ENCODE measurements around the gene OGA. TPM values are rescaled to one million over a fixed set of nuclear protein-coding genes. Genes with fewer than 3 reads are reported as not detected.

The OGA gene
- total RNA-seq, 2 experiments from 2014 or later = 90.8 to 96.3 TPM

DNA sequence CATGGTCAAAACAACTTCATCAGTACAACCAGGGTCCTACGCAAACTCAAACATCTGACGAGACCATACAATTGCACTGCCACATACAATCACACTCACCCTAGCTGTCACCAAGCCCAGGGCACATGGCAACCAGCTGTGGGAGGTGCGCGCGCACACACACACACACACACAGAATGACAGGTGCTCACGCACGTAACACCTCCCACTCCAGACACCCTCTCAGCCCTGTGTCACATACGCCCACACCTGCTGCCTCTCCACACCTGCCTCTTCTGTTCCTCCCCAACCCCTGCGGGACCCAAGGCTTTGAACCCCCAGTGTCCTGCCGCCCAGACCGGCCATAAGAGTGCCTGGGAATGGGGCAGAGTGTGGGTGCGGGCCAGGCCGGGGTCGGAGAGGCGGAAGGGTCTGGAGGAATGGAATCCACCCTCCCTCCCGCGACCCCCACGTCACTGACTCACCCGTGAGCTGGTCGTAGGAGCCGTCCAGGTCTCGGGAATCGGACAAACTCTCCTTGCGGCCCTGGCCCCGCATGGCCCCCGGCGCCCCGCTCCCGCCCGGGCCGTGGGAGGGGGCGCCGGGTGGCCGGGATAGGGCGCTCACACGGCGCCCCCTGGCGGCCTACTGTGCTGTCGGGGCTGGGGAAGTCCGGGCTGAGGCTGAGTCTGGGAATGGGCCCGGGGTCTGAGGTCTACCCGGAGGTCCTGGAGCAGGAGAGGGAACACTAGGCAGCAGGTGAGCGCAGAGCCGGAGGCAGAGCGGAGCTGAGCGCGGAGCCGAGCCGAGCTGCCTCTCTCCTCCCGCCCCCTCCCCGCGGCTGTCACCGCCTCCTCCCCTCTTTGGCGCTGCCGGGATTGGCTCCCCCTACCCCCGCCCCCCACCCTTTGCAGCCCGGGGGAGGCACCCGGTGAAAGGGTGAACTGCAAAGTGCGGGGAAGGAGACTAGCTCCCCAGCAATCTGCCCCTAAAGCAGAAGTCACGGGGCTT is 25.1 kb upstream of the OGA start, which contains the start of gene KCNIP2:
KCNIP2 (minus strand) TSS at position 769 of the 990 bp plus-strand sequence; CDS start at position 537, 232 bp downstream.
- Mint-ChIP-seq H3K4me3 (peak within 1 kb of the TSS; percentile 72), H3K27ac (no peak within 1 kb of the TSS), H3K4me1 (ENCODE audit: low read depth) (peaks cover 39% of the 10 kb centered on the region), H3K36me3 (ENCODE audit: low read depth) (peaks cover 3% of the 10 kb centered on the region), H3K27me3 (ENCODE audit: low read depth) (peaks cover 14% of the 10 kb centered on the region), H3K9me3 (no peaks in the 10 kb centered on the region)
- peak; percentile 72 for DNase-seq
- intact Hi-C loops (cut with micrococcal nuclease) = loop anchor here (5.0 kb wide), 1 partner anchor 289 kb away; the partner anchor contains the start of gene PPRC1
- CTCF ChIA-PET = interaction anchor here (0.5 to 5.5 kb wide), 10 partner anchors 22 to 230 kb away, joined by 3 to 97 read pairs (median 3); no protein-coding TSS in a partner anchor

DNA sequence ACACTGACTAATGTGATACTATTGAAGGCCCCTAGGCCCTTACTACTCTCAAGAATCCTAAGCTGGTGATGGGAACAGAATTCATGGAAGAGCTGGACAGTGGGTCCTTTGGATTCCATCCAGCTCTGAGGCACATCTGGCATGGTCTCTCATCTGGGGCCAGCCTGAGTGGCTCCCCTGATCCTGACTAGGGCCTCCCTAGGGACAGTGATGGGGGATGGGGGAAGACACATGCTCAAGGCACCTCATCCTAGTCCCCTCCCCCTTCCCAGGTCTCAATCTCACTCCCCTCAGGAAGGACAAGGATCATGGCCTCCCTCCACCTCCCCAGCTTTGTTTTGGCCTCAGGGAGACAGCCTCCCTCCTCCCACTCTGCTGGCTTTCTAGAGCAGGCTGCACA is 23.6 kb upstream of the OGA start:
- CTCF ChIA-PET = interaction anchor here (0.5 to 5.5 kb wide), 35 partner anchors 9 to 801 kb away, joined by 3 to 97 read pairs (median 4); partner anchors contain the start of genes NPM3 and OGA
- Mint-ChIP-seq H3K27ac (no peak overlapping the region), H3K9me3 (no peaks in the 10 kb centered on the region), H3K36me3 (ENCODE audit: low read depth) (no peaks in the 10 kb centered on the region), H3K4me1 (ENCODE audit: low read depth) (peaks cover 39% of the 10 kb centered on the region), H3K27me3 (ENCODE audit: low read depth) (peaks cover 14% of the 10 kb centered on the region), H3K4me3 (no peak overlapping the region)
- no peak for DNase-seq
- intact Hi-C loops (cut with micrococcal nuclease) = loop anchor here (1.0 to 5.0 kb wide), 3 partner anchors 239 to 290 kb away; partner anchors contain the start of gene PPRC1

DNA sequence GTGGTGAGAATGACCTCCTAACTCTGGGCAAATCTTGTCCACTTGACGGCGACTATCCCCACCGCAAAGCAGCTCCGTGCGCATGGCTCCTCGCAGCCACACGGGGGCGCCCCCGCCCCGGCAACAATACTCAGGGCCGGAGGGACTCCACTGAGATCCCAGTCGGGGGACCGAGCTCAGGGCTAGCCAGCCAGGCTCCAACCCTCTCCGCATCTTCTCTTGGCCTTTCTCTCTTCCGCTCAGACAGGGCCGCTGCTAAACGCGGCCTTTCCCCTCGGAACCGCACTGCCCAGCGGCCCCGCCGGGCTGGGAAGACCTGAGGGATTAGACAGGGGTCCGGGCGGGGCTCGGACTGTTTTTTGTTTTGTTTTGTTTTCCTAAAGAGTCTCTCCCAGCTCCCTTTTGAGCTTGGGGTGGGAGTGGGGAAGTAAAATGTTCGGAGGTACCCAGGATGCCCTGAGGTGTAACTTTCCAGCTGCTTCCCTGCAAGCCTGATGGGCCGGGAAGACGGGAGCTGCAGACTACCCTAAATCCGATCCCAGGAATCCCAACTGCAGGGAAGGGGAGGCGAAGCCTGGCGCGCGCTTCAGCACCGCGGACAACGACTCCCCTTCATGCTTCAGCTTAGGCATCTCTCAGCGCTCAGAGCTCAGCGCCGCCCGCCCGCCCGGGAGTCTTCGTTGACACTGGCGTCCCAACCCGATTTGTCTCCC is 22.7 kb upstream of the OGA start:
- Mint-ChIP-seq H3K36me3 (ENCODE audit: low read depth) (no peaks in the 10 kb centered on the region), H3K27me3 (ENCODE audit: low read depth) (peaks cover 14% of the 10 kb centered on the region), H3K4me1 (ENCODE audit: low read depth) (peaks cover 41% of the 10 kb centered on the region), H3K27ac (no peak overlapping the region), H3K9me3 (no peaks in the 10 kb centered on the region), H3K4me3 (peak overlapping the region; percentile 76)
- DNase-seq = peak; percentile 84
- intact Hi-C loops (cut with micrococcal nuclease) = loop anchor here (1.0 to 5.0 kb wide), 7 partner anchors 23 to 291 kb away; partner anchors contain the start of genes OGA and PPRC1
- CTCF ChIA-PET = interaction anchor here (0.6 to 5.5 kb wide), 52 partner anchors 8 to 1349 kb away, joined by 3 to 97 read pairs (median 4); partner anchors contain the start of genes NPM3, OGA and POLL

DNA sequence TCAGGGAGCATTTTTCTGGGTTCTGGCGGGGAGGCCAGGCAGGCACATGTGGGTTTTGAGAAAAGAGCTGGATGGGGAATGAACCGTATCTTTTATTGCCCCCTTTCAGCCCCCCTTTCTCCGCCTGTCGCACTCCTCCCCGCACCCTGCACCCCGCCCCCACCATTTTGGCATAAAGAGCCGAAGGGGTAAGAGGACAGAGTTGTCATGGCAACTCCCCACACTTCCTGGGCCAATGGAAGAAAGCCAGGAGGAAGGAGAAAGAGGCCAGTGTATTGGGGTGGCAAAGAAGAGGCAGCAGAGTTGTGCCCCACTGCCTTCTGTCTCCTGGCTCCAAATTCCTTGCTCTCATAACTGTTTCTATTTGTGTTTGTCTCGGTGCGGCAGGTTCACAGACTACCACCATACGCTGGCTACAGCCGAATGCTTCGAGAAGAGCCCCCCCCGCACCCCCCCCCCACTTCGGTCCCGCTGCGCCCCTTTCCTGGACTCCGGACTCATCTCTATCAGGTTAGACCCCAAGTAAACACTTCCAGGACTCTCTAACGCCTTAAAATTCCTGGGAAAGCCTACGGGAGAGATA is 21.9 kb upstream of the OGA start:
- intact Hi-C loops (cut with micrococcal nuclease) = loop anchor here (1.0 to 5.0 kb wide), 6 partner anchors 22 to 292 kb away; partner anchors contain the start of genes OGA and PPRC1
- H3K36me3 Mint-ChIP-seq (ENCODE audit: low read depth) = no peaks in the 10 kb centered on the region
- H3K4me3 Mint-ChIP-seq = peak overlapping the region; percentile 76
- CTCF ChIA-PET = interaction anchor here (0.7 to 5.5 kb wide), 37 partner anchors 8 to 272 kb away, joined by 3 to 97 read pairs (median 5); partner anchors contain the start of genes NPM3 and OGA
- H3K4me1 Mint-ChIP-seq (ENCODE audit: low read depth) = peaks cover 46% of the 10 kb centered on the region
- H3K27ac Mint-ChIP-seq = no peak overlapping the region
- peaks cover 14% of the 10 kb centered on the region for H3K27me3 Mint-ChIP-seq (ENCODE audit: low read depth)
- H3K9me3 Mint-ChIP-seq = no peaks in the 10 kb centered on the region
- peak; percentile 39 for DNase-seq

DNA sequence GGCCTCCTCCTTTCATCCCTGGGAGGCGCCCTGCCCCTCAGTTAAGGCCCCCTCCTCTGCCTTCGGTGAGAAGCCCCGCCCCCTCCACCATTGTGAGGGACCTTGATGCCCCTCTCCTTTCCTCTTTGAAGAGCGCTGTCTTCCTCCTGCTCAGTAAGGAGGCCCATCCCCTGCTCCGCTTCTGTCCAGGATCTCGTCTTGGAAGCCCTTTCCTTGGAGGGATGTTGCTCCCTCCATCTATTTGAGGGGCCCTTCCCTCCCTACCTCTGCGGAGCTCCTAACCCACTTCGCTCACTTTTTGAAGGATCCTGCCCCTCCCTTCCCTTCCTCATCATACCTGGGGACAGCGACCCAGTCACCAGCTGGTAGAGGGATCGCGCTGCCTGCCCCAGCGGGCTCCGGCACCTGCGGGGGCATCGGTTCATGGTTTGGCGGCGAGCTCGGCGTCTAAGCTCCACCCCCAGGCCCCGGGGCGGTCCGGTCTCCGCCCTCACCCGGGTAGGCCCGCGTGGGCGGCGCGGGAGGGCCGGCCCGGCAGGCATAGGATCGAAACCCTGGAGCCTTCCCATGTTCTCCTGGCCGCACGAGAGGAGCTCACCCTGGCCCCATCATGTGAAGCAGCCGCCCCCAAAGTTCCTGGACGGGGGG is 21.3 kb upstream of the OGA start:
- intact Hi-C loops (cut with micrococcal nuclease) = loop anchor here (1.0 to 5.0 kb wide), 6 partner anchors 21 to 293 kb away; partner anchors contain the start of genes OGA and PPRC1
- no peaks in the 10 kb centered on the region for H3K36me3 Mint-ChIP-seq (ENCODE audit: low read depth)
- peaks cover 51% of the 10 kb centered on the region for H3K4me1 Mint-ChIP-seq (ENCODE audit: low read depth)
- peaks cover 14% of the 10 kb centered on the region for H3K27me3 Mint-ChIP-seq (ENCODE audit: low read depth)
- H3K27ac Mint-ChIP-seq = no peak overlapping the region
- CTCF ChIA-PET = interaction anchor here (0.7 to 5.5 kb wide), 13 partner anchors 21 to 273 kb away, joined by 3 to 97 read pairs (median 5); partner anchors contain the start of genes NPM3 and OGA
- peak overlapping the region; percentile 76 for H3K4me3 Mint-ChIP-seq
- no peaks in the 10 kb centered on the region for H3K9me3 Mint-ChIP-seq
- DNase-seq = peak; percentile 54

DNA sequence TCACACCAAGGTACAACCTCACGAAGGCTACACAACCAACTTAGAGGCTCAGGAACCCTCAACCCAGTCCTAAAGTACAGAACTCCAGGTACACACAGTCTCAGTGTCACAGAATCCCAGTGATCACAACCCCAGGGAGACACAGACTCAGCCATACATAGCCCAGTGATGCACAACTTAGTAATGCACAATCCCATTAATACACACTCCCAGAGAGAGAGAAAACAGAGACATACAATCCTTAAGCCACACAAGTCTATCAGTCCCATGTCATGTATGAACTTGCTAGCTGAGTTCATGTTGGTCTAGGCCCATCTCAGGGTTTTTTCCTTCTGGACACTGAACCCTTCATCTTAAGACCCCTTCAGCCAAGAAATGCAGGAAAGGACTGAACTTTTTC is 20.8 kb upstream of the OGA start:
- peaks cover 14% of the 10 kb centered on the region for H3K27me3 Mint-ChIP-seq (ENCODE audit: low read depth)
- no peaks in the 10 kb centered on the region for H3K9me3 Mint-ChIP-seq
- peak overlapping the region; percentile 76 for H3K4me3 Mint-ChIP-seq
- DNase-seq = no peak
- no peak overlapping the region for H3K27ac Mint-ChIP-seq
- H3K4me1 Mint-ChIP-seq (ENCODE audit: low read depth) = peaks cover 52% of the 10 kb centered on the region
- intact Hi-C loops (cut with micrococcal nuclease) = no loop called here
- CTCF ChIA-PET = interaction anchor here (0.7 to 5.5 kb wide), 7 partner anchors 20 to 273 kb away, joined by 3 to 97 read pairs (median 6); partner anchors contain the start of gene OGA
- no peaks in the 10 kb centered on the region for H3K36me3 Mint-ChIP-seq (ENCODE audit: low read depth)

DNA sequence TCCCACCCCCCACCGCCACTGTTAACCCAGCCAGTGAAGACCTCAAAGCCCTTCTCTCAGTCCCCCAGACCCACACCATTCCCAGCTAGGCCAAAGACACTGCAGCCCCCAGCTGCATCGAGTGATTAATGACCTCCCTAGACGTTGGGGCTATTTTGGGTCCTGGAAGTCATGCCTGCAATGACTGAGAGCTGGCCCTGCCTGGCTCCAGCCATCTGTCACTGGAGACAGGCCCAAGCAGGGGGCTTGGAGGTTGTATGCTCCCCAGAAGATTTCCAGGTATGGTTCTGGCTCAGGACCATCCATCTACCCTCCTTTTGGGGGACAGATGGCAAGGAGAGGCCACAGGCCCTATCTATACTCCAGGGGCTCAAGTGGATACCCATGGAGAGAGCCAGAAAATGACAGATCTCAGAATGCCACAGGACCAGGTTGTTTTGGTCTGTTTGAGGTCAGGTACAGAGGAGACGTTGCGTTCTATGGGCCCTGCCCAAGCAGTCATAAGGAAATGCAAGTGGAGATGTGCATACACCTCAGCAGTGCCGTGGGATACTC is 20.2 kb upstream of the OGA start:
- H3K4me3 Mint-ChIP-seq = no peak overlapping the region
- intact Hi-C loops (cut with micrococcal nuclease) = no loop called here
- no peaks in the 10 kb centered on the region for H3K36me3 Mint-ChIP-seq (ENCODE audit: low read depth)
- no peaks in the 10 kb centered on the region for H3K9me3 Mint-ChIP-seq
- no peak for DNase-seq
- H3K27me3 Mint-ChIP-seq (ENCODE audit: low read depth) = peaks cover 14% of the 10 kb centered on the region
- no peak overlapping the region for H3K27ac Mint-ChIP-seq
- CTCF ChIA-PET = interaction anchor here (0.9 to 5.5 kb wide), 4 partner anchors 50 to 274 kb away, joined by 3 to 97 read pairs (median 9); no protein-coding TSS in a partner anchor
- H3K4me1 Mint-ChIP-seq (ENCODE audit: low read depth) = peaks cover 55% of the 10 kb centered on the region

DNA sequence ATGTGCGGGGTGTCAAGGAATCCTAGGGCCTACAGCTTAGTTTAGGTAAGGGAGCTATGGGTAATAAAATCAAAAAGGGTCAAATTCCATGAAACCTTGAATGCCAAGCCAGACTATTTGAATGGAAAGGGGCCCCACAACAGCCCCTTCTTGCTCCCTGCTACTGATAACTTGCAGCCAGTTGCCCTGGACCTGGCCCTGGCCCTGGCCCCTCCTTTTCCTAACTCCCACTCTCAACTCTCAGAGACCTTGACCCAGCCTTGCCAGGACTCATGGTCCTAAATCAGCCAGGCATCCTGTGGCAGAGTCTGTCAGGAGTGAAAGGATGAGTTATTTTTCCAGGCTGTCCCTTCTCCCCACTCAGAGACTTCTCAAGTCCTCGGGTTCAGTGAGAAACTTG is 19.5 kb upstream of the OGA start:
- Mint-ChIP-seq H3K27ac (no peak overlapping the region), H3K36me3 (ENCODE audit: low read depth) (no peaks in the 10 kb centered on the region), H3K27me3 (ENCODE audit: low read depth) (peaks cover 10% of the 10 kb centered on the region), H3K4me3 (no peak overlapping the region), H3K4me1 (ENCODE audit: low read depth) (peaks cover 54% of the 10 kb centered on the region), H3K9me3 (no peaks in the 10 kb centered on the region)
- no peak for DNase-seq
- CTCF ChIA-PET = interaction anchor here (1.1 to 3.5 kb wide), 6 partner anchors 19 to 275 kb away, joined by 3 to 17 read pairs (median 4); no protein-coding TSS in a partner anchor
- intact Hi-C loops (cut with micrococcal nuclease) = no loop called here

DNA sequence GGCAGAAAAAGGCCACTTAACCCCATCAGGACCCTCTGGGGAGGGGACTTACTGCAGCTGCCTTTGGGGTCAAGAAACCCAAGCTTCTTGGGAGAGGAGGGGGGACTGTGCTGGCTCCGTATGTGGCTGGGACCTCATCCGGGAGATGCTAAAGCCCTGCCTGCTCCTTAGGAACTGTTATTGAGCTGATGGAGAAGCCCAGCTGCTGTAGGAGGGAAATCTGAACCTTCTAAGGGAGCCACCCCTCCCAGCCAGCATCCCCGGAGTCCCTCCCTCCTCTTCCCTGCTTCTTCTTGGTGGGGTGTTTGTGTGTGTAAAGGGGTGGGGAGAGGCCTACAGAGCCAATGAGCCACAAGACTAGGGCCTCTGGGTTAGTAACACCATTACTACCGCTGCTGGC is 17.1 kb upstream of the OGA start:
- CTCF ChIA-PET = interaction anchor here (0.7 to 3.5 kb wide), 16 partner anchors 8 to 238 kb away, joined by 3 to 17 read pairs (median 4); no protein-coding TSS in a partner anchor
- Mint-ChIP-seq H3K36me3 (ENCODE audit: low read depth) (no peaks in the 10 kb centered on the region), H3K4me3 (no peak overlapping the region), H3K9me3 (no peaks in the 10 kb centered on the region), H3K4me1 (ENCODE audit: low read depth) (peaks cover 56% of the 10 kb centered on the region), H3K27me3 (ENCODE audit: low read depth) (no peaks in the 10 kb centered on the region), H3K27ac (no peak overlapping the region)
- no peak for DNase-seq
- intact Hi-C loops (cut with micrococcal nuclease) = no loop called here

DNA sequence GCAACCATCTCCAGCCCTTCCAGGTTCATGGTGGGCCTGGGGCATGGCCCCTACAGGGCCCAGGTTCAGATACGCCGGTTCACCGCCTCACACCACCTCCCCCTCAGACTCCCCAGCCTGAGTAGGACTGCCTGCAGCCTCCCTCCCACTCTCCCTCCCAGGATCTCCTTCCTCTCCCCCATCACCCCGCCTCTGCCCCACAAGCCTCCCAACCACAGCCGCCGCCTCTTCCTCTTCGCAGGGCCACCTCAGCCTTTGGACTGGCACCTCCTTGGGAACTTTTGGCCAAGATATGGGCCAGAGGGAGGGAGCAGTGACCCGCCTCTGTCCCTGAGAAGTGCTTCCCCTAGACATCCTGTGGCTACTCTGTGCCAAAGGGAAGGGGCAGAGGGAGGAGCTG is 16.1 kb upstream of the OGA start:
- Mint-ChIP-seq H3K27ac (no peak overlapping the region), H3K4me3 (no peak overlapping the region), H3K36me3 (ENCODE audit: low read depth) (no peaks in the 10 kb centered on the region), H3K4me1 (ENCODE audit: low read depth) (peaks cover 57% of the 10 kb centered on the region), H3K27me3 (ENCODE audit: low read depth) (no peaks in the 10 kb centered on the region), H3K9me3 (no peaks in the 10 kb centered on the region)
- DNase-seq = no peak
- intact Hi-C loops (cut with micrococcal nuclease) = no loop called here
- CTCF ChIA-PET = interaction anchor here (1.4 to 3.5 kb wide), 3 partner anchors 16 to 239 kb away, joined by 3 to 17 read pairs (median 12); partner anchors contain the start of gene OGA

Data from activated naive CD4-positive, alpha-beta T cell treated with anti-CD3 and anti-CD28 coated beads for 36 hours (primary cell).